Measurements from ENCODE around the gene HOXB3. TPM values are rescaled to one million over a fixed set of nuclear protein-coding genes. Genes with fewer than 3 reads are reported as not detected.

The HOXB3 gene
- 5.8 and 11.2 TPM in 2 replicates for total RNA-seq

DNA sequence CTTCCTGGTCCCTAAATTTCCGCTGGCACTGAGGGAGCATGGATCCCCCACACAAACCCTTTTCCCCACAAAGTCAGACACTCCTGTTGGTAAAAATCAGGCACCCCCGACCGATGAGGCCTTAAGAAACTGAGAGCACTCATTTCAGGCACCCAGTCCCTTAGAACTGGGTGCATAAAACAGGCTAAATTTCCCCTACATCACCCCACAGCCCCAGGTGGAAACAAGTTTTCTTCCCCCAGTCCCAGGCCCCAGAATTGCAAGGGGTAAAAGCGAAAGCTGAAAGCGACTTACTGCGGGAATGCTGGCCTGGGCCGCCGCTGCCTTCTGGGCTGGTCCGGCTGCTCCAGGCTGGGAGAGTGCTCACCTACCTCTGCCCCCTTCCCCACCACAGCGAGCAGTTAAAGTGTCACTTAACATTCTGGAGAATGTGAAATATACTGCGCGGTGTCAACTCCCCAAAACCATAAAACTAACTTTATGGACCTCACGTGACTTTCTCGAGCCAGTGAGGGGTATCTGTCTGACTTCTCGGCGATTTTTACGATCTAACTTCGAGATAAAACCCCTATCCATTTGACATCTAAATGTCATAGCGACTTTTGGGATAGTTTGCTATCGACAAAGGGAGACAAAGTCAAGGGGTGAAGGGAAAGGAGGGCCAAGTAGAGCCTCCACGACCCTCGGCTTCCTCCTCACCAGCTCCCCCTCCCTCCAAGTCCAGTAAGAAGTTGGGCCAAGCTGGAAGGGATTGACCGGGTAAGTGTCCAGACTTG is at the start of gene HOXB3:
Gene HOXB3, minus strand, starts transcription at position 411 of the 776 bp plus-strand sequence. CDS start 37,767 bp downstream, outside the sequence.

GRCh38 chr17:48626245-48627117 is 36.4 kb upstream of the HOXB3 start, which contains the start of gene HOXB9:
Gene HOXB9 (minus strand): TSS chr17:48626358. CDS start chr17:48626269, 89 bp downstream.

GRCh38 chr17:48615047-48615962 is 25.3 kb upstream of the HOXB3 start, which contains the start of gene HOXB8:
Gene HOXB8 (minus strand): TSS chr17:48615292. CDS start chr17:48614704, 588 bp downstream.

DNA sequence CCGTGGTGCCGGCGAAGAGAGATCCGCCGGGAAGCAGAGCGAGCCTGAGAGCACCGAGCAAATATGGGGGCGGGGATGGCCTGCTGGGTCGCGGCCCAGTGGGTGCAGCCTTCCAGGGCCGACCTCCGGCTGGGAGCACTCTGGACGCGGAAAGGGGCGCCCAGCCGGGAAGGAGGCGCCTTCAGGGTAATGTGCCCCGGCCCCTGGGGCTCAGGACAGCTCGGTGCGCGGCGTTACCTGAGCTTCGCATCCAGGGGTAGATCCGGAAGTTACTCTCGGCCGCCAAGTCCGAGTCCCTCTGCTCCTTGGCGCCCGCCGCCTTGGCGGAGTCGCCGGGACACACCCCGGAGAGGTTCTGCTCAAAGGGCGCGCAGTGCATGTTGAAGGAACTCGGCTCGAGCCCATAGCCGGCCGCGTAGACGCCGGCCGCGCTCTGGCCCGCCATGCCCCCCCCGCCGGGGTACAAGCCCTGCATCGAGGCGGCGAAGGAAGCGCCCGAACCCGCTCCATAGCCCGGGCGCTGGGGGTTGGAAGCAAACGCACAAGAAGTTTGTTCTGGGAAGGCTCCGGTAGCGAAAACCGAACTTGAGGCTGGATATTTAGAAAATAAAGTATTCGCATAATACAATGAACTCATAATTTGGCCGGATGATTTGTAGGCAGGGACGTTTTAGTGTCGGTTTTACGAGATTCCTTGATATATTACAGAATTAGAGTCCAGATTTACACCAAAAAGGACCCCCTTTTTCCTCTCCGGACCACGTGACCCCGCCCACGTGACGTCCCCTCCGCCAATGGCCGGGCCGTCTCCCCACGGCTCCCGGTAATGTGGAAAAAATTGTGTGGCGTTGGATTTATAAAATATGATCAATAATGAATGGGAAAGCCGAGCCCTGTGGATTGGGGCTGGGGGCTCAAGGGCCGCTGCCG is 20.5 kb upstream of the HOXB3 start, which contains the start of gene HOXB7:
Gene HOXB7, minus strand, starts transcription at position 736 of the 930 bp plus-strand sequence. Its CDS starts 99 bp downstream, at position 637.

DNA sequence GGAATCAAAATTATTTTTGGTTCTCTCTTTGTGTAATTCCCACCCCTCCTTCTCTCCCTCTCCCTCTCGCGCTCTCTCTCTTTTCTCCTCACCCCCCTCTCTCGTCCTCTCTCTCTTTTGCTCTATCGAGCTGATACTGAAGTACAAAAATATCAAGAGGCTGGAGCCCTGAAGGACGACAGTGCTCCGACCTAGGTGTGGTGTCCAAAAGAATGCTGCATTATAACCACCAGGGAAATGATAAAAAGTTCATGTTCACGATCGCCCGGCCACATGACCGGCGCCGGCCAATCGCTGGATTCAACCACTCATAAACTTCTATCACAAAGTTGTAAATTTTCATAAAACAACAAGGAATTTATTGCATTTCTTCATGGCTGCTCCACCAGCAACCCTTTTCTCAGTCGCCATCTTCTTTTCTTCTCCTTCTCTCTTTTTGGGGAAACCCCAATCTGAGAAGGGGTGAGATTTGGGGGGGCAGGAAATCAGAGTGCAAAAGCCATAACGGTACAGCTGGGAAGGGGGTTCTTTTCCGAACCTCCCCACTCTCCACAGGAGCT is 14.8 kb upstream of the HOXB3 start, which contains the start of gene HOXB6:
Gene HOXB6, minus strand, starts transcription at position 217 of the 560 bp plus-strand sequence. CDS start 6,836 bp downstream, outside the sequence.

DNA sequence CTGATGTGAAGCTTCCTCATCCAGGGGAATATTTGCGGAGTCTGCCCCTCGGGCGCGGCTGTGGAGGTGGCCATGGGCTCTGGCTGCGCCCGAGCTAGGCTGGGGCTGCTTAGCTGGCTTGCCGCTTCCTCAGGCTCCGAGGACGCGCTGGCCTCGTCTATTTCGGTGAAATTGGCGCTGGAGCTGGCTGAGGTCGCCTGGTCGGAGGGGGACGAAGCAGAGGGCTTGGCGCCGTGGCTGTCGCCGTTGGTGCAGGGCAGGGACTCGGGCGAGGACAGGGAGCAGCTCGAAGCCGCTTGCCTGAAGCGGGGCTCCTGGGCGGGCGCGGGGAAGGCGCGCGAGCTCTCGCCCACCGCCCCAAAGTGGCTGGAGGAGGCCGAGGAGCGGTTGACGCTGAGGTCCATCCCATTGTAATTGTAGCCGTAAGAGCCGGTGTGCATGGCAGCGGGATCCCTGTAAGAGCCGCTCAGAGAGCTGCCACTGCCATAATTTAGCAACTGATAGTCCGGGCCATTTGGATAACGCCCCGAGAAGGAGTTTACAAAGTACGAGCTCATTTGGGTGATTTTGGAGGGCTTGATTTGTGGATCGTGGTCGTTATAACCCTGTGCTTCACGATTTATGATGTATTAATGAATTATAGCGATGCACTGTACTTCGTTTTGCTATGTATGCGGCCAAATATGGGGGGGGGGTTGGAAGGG is 3.2 kb upstream of the HOXB3 start, which contains the start of gene HOXB5:
Gene HOXB5, minus strand, starts transcription at position 654 of the 704 bp plus-strand sequence. Its CDS starts 97 bp downstream, at position 557.

GRCh38 chr17:48577946-48578615 is 12.0 kb downstream of the HOXB3 start, which contains the start of gene HOXB4:
Gene HOXB4 (minus strand): TSS chr17:48578350. CDS start chr17:48578319, 31 bp downstream.

DNA sequence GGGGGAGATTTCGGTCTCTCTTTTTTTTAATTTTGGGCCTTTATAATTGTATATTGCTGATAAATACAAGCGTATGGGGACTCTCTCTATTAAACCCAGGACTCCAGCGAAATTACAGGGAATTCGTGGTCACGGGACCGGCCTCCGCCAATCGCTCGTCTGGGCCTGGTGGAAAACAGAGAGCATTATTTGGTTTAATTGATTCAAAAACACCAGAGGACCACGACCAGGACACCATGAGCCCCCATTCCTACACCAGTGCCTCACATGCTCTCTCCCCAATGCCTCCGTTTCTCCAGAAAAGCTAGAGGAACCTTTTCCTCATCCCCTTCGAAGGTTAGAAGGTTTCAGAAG is 45.0 kb downstream of the HOXB3 start, which contains the start of gene HOXB2:
Gene HOXB2, minus strand, starts transcription at position 88 of the 354 bp plus-strand sequence. CDS start 198 bp downstream, outside the sequence.

GRCh38 chr17:48530887-48531272 is 59.2 kb downstream of the HOXB3 start, which contains the start of gene HOXB1:
Gene HOXB1 (minus strand): TSS chr17:48531011. CDS start chr17:48530904, 107 bp downstream.

Other genes starting within 250 kb of the HOXB3 start
- 0.46 and 0.65 TPM in 2 replicates for gene SKAP1, start 160.0 kb downstream of the HOXB3 start, total RNA-seq
- gene HOXB1, start 59.2 kb downstream of the HOXB3 start, total RNA-seq, result not detected in 2 replicates
- 3.3 and 5.8 TPM in 2 replicates for gene HOXB2, start 45.1 kb downstream of the HOXB3 start, total RNA-seq
- 3.2 and 4.6 TPM in 2 replicates for gene HOXB4, start 11.9 kb downstream of the HOXB3 start, total RNA-seq
- under 0.01 and 0.61 TPM in 2 replicates for gene HOXB5, start 3.5 kb upstream of the HOXB3 start, total RNA-seq
- 6.2 and 12.9 TPM in 2 replicates for gene HOXB6, start 14.7 kb upstream of the HOXB3 start, total RNA-seq
- gene HOXB7, start 20.8 kb upstream of the HOXB3 start, total RNA-seq, result 8.4 and 13.8 TPM in 2 replicates
- 2.0 and 3.6 TPM in 2 replicates for gene HOXB8, start 25.1 kb upstream of the HOXB3 start, total RNA-seq
- 0.32 and 0.76 TPM in 2 replicates for gene HOXB9, start 36.1 kb upstream of the HOXB3 start, total RNA-seq
- gene PRAC1, start 132.3 kb upstream of the HOXB3 start, total RNA-seq, result not detected in 2 replicates
- not detected in 2 replicates for gene PRAC2, start 132.9 kb upstream of the HOXB3 start, total RNA-seq
- gene HOXB13, start 138.5 kb upstream of the HOXB3 start, total RNA-seq, result not detected in 2 replicates
- gene TTLL6, start 227.0 kb upstream of the HOXB3 start, total RNA-seq, result not detected in 2 replicates
- gene CALCOCO2, start 240.8 kb upstream of the HOXB3 start, total RNA-seq, result 19.5 and 53.8 TPM in 2 replicates

All from epithelial cell of umbilical artery (primary cell).